OCI-LY7 (cell line): Measurements from ENCODE around the gene KRI1. TPM values are rescaled to one million over a fixed set of nuclear protein-coding genes. Genes with fewer than 3 reads are reported as not detected.
A peak's percentile ranks its signal among the peaks of the same experiment; 100 is the strongest.

Experiments
- BruUV-seq: library from RNA; stranded (reverse); fragments of 400-500 nt; replicated peaks from 2 replicates; lab custom pipeline; 2021; lab: Mats Ljungman, UMichigan
- CTCF ChIA-PET: fragments of 300-600 bp; sonication (Branson Sonifier 250); formaldehyde crosslinking; loops from one replicate; lab custom pipeline; 2022; ENCODE audit warnings: antibody characterized with exemption; ENCODE audit not compliant: unreplicated experiment; lab: Charles Lee
- POLR2A ChIA-PET: fragments of 300-600 bp; sonication (Branson Sonifier 250); formaldehyde crosslinking; loops from one replicate; lab custom pipeline; 2022; ENCODE audit warnings: antibody characterized with exemption; lab: Charles Lee
- DNase-seq: peaks from one replicate; pipeline ENCODE4 v3.0.0-alpha.2; 2015; ENCODE audit warnings: low spot score
- H2AFZ ChIP-seq: fragments of 200-600 bp; sonication (generic), shearing (Covaris generic); 2 replicates; pipeline ENCODE4 v1.6.1; 2014; ENCODE audit warnings: mild to moderate bottlenecking, antibody characterized with exemption, low read length, moderate library complexity
- H3K27ac ChIP-seq: fragments of 200-600 bp; sonication (generic); 2 replicates; pipeline ENCODE4 v1.5.1; 2014; ENCODE audit warnings: mixed run types, low read depth, mild to moderate bottlenecking, moderate library complexity, low read length, inconsistent platforms; ENCODE audit not compliant: poor library complexity, severe bottlenecking
- H3K36me3 ChIP-seq: fragments of 200-600 bp; sonication (generic); 2 replicates; pipeline ENCODE4 v1.6.1; 2014; ENCODE audit warnings: mild to moderate bottlenecking, antibody characterized with exemption, low read length, moderate library complexity, mixed read lengths; ENCODE audit not compliant: insufficient read depth
- H3K4me1 ChIP-seq: fragments of 200-600 bp; sonication (generic); 2 replicates; pipeline ENCODE4 v1.5.1; 2014; ENCODE audit warnings: mild to moderate bottlenecking, low read length; ENCODE audit not compliant: insufficient read depth, poor library complexity, severe bottlenecking
- H3K4me2 ChIP-seq: fragments of 200-600 bp; sonication (generic); 2 replicates; pipeline ENCODE4 v1.6.1; 2014; ENCODE audit warnings: mild to moderate bottlenecking, low read length
- H3K4me3 ChIP-seq: fragments of 200-600 bp; sonication (generic); 2 replicates; pipeline ENCODE4 v1.5.1; 2014; ENCODE audit warnings: mild to moderate bottlenecking, low read depth, low read length; ENCODE audit not compliant: poor library complexity, severe bottlenecking
- H3K79me2 ChIP-seq: fragments of 200-600 bp; sonication (generic); 2 replicates; pipeline ENCODE4 v1.6.1; 2016; ENCODE audit warnings: low read depth, mild to moderate bottlenecking, low read length, moderate library complexity, mixed read lengths; ENCODE audit not compliant: insufficient read depth
- H3K9me2 ChIP-seq: fragments of 200-600 bp; sonication (generic); 2 replicates; pipeline ENCODE4 v1.6.1; 2016; ENCODE audit warnings: mild to moderate bottlenecking, low read length, mixed read lengths; ENCODE audit not compliant: insufficient read depth
- H3K9me3 ChIP-seq: fragments of 200-600 bp; sonication (generic); 2 replicates; pipeline ENCODE4 v1.6.1; 2014; ENCODE audit warnings: mild to moderate bottlenecking, mixed run types, low read length, mixed read lengths
- H4K20me1 ChIP-seq: fragments of 200-600 bp; sonication (generic); 2 replicates; pipeline ENCODE4 v1.6.1; 2014; ENCODE audit warnings: mild to moderate bottlenecking, antibody characterized with exemption, low read length, moderate library complexity, mixed read lengths; ENCODE audit not compliant: insufficient read depth
- CTCF ChIP-seq: fragments of 200-600 bp; sonication (generic); conservative IDR thresholded peaks from 2 replicates; pipeline ENCODE4 v1.5.1; 2014; ENCODE audit warnings: mild to moderate bottlenecking, antibody characterized with exemption, low read length, moderate library complexity, mixed read lengths
- EZH2phosphoT487 ChIP-seq: fragments of 200-600 bp; sonication (generic); IDR thresholded peaks from 2 replicates; pipeline ENCODE4 v1.6.1; 2018; ENCODE audit warnings: low read depth, borderline replicate concordance, mild to moderate bottlenecking, mixed run types, antibody characterized with exemption, low read length, moderate library complexity, mixed read lengths
- intact Hi-C: fragments of 100-400 bp; cut with micrococcal nuclease; formaldehyde crosslinking; loops from one replicate; pipeline ENCODE4 v1.10.0; 2022; ENCODE audit not compliant: unreplicated experiment
- total RNA-seq, 2 experiments: library from RNA; depleted of rRNA in 1 of 2; stranded (reverse); fragments of >200 nt in 1 of 2; shearing (Covaris generic) in 1 of 2; gene quantifications; 2 replicates each; pipeline ENCODE4 v1.2.3, GENCODE V29; 2014 to 2022

Gene KRI1
- total RNA-seq, 2 experiments from 2014 or later = 53.6 to 58.4 TPM

GRCh38 chr19:10601999-10602329 is 36.2 kb upstream of the KRI1 start:
- ChIA-PET CTCF (interaction anchor here (0.5 to 1.3 kb wide), 2 partner anchors 9 to 98 kb away, joined by 3 to 5 read pairs; no protein-coding TSS in a partner anchor), POLR2A (interaction anchor here (3.4 kb wide), 1 partner anchor 20 kb away, joined by 22 read pairs; no protein-coding TSS in a partner anchor)
- H3K4me2 ChIP-seq = peak overlapping the region; percentile 44; the same call in 1 of the 2 replicates
- TF ChIP-seq CTCF = no peak
- no peak for TF ChIP-seq EZH2phosphoT487
- no TSS peak for BruUV-seq
- DNase-seq = no peak
- peak overlapping the region; percentile 36 for H3K4me3 ChIP-seq
- H2AFZ ChIP-seq = no peak overlapping the region
- H3K27ac ChIP-seq = peak overlapping the region; percentile 45
- intact Hi-C loops = loop anchor here (1.0 to 5.0 kb wide), 3 partner anchors 8 to 365 kb away; no protein-coding TSS in a partner anchor
- H3K36me3 ChIP-seq = peaks cover 14% of the 10 kb centered on the region; the same call in 1 of the 2 replicates
- H4K20me1 ChIP-seq = 0 out of 2 replicates have a peak, but pooled peaks cover 3% of the 10 kb centered on the region
- H3K79me2 ChIP-seq = peaks cover 41% of the 10 kb centered on the region
- no peaks in the 10 kb centered on the region for H3K9me2 ChIP-seq
- no peaks in the 10 kb centered on the region for H3K9me3 ChIP-seq
- H3K4me1 ChIP-seq = peaks cover 58% of the 10 kb centered on the region

DNA sequence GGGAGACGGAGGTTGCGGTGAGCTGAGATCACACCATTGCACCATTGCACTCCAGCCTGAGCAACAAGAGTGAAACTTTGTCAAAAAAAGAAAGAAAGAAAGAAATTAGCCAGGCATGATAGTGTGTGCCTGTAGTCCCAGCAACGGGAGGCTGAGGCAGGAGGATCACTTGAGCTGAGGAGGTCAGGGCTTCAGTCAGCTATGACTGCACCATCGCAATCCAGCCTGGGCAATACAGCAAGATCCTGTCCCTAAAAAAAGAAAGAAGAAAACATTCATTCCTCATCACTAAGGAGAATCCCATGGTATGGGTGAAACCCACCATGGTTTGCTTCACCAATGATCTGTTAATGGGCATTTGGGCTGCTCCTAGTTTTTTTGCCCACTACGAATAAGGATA is 34.3 kb upstream of the KRI1 start:
- BruUV-seq = no TSS peak
- H3K4me1 ChIP-seq = peaks cover 68% of the 10 kb centered on the region
- intact Hi-C loops = loop anchor here (5.0 kb wide), 1 partner anchor 363 kb away; no protein-coding TSS in a partner anchor

More for the DNA sequence above, 34.3 kb upstream of the KRI1 start:
- Histone ChIP-seq H3K27ac (no peak overlapping the region), H3K4me2 (no peak overlapping the region), H3K4me3 (no peak overlapping the region), H3K9me3 (no peaks in the 10 kb centered on the region), H3K36me3 (peaks cover 4% of the 10 kb centered on the region; the same call in 1 of the 2 replicates), H3K9me2 (no peaks in the 10 kb centered on the region), H4K20me1 (0 out of 2 replicates have a peak, but pooled peaks cover 3% of the 10 kb centered on the region), H2AFZ (no peak overlapping the region), H3K79me2 (peaks cover 25% of the 10 kb centered on the region)
- POLR2A ChIA-PET = no interaction called here
- no peak for DNase-seq
- CTCF ChIA-PET = no interaction called here
- no peak for TF ChIP-seq EZH2phosphoT487
- no peak for TF ChIP-seq CTCF
